Neural cell (in vitro differentiated cells): Measurements from ENCODE around the gene DNMBP. TPM values are rescaled to one million over a fixed set of nuclear protein-coding genes. Genes with fewer than 3 reads are reported as not detected.

Source experiments
- H2AFZ ChIP-seq: fragments of 200-600, 300-800 bp; sonication (generic), shearing (Covaris generic); 2 replicates; pipeline ENCODE4 v1.6.0; 2014; ENCODE audit warnings: low read depth, mild to moderate bottlenecking, antibody characterized with exemption, low read length, moderate library complexity
- H3F3A ChIP-seq: fragments of 200-600 bp; shearing (Covaris generic); 2 replicates; pipeline ENCODE4 v1.6.1; 2016; ENCODE audit warnings: mild to moderate bottlenecking, moderate library complexity, mixed read lengths, antibody characterized with exemption, low read length; ENCODE audit not compliant: insufficient read depth, poor library complexity, severe bottlenecking
- H3K27ac ChIP-seq: fragments of 200-600, 300-800 bp; sonication (generic), shearing (Covaris generic); 2 replicates; pipeline ENCODE4 v1.5.1; 2014; ENCODE audit warnings: mild to moderate bottlenecking, low read length, moderate library complexity
- H3K27me3 ChIP-seq: fragments of 300-800, 200-600 bp; sonication (generic), shearing (Covaris generic); 2 replicates; pipeline ENCODE4 v1.6.0; 2014; ENCODE audit warnings: mild to moderate bottlenecking, low read depth, low read length, moderate library complexity; ENCODE audit not compliant: insufficient read depth
- H3K36me3 ChIP-seq: fragments of 300-800, 200-600 bp; sonication (generic), shearing (Covaris generic); 2 replicates; pipeline ENCODE4 v1.5.1; 2014; ENCODE audit warnings: mild to moderate bottlenecking, antibody characterized with exemption, low read length, moderate library complexity; ENCODE audit not compliant: insufficient read depth
- H3K4me2 ChIP-seq: fragments of 300-800, 200-600 bp; sonication (generic), shearing (Covaris generic); 2 replicates; pipeline ENCODE4 v1.6.0; 2014; ENCODE audit warnings: mild to moderate bottlenecking, low read length
- H3K4me3 ChIP-seq: fragments of 300-800, 200-600 bp; sonication (generic), shearing (Covaris generic); 2 replicates; pipeline ENCODE4 v1.5.1; 2014; ENCODE audit warnings: mild to moderate bottlenecking, low read length, moderate library complexity
- H3K79me2 ChIP-seq: fragments of 200-600 bp; shearing (Covaris generic); replicated peaks from 2 replicates; pipeline ENCODE4 v1.6.0; 2014; ENCODE audit warnings: mild to moderate bottlenecking, low read length, moderate library complexity; ENCODE audit not compliant: insufficient read depth
- H3K9ac ChIP-seq: fragments of 300-800, 200-600 bp; sonication (generic), shearing (Covaris generic); 2 replicates; pipeline ENCODE4 v1.6.1; 2016; ENCODE audit warnings: mild to moderate bottlenecking, low read length, mixed read lengths
- H3K9me2 ChIP-seq: fragments of 200-600 bp; shearing (Covaris generic); 2 replicates; pipeline ENCODE4 v1.6.1; 2016; ENCODE audit warnings: mild to moderate bottlenecking, low read length, mixed read lengths; ENCODE audit not compliant: insufficient read depth
- H3K9me3 ChIP-seq: fragments of 200-600, 300-800 bp; sonication (generic), shearing (Covaris generic); 2 replicates; pipeline ENCODE4 v1.6.1; 2016; ENCODE audit warnings: mild to moderate bottlenecking, mixed run types, low read length, moderate library complexity, mixed read lengths
- H4K20me1 ChIP-seq: fragments of 200-600 bp; shearing (Covaris generic); 2 replicates; pipeline ENCODE4 v1.6.1; 2016; ENCODE audit warnings: mild to moderate bottlenecking, mixed run types; ENCODE audit not compliant: insufficient read depth
- EP300 ChIP-seq: fragments of 450-650 bp; conservative IDR thresholded peaks from 2 replicates; pipeline ENCODE4 v1.6.1; 2014; ENCODE audit warnings: antibody characterized with exemption, mild to moderate bottlenecking, moderate library complexity; ENCODE audit not compliant: poor library complexity, severe bottlenecking
- EZH2 ChIP-seq: fragments of 200-600, 300-800 bp; shearing (Covaris generic), sonication (generic); IDR thresholded peaks from 2 replicates; pipeline ENCODE4 v1.6.1; 2014; ENCODE audit warnings: antibody characterized with exemption, low read length, borderline replicate concordance, mild to moderate bottlenecking; ENCODE audit not compliant: insufficient read depth, poor library complexity, severe bottlenecking
- MXI1 ChIP-seq: fragments of 450-650 bp; conservative IDR thresholded peaks from 2 replicates; pipeline ENCODE4 v1.6.1; 2014; ENCODE audit warnings: antibody characterized with exemption, mild to moderate bottlenecking; ENCODE audit not compliant: poor library complexity, severe bottlenecking
- POLR2AphosphoS5 ChIP-seq: IDR thresholded peaks from 2 replicates; pipeline ENCODE4 v1.6.1; 2012
- RAD21 ChIP-seq: fragments of 450-650 bp; conservative IDR thresholded peaks from 2 replicates; pipeline ENCODE4 v1.6.1; 2014; ENCODE audit warnings: antibody characterized with exemption, mild to moderate bottlenecking, moderate library complexity
- SMC3 ChIP-seq: fragments of 450-650 bp; conservative IDR thresholded peaks from 2 replicates; pipeline ENCODE4 v1.6.1; 2014; ENCODE audit warnings: antibody characterized with exemption, mild to moderate bottlenecking, moderate library complexity; ENCODE audit not compliant: poor library complexity
- TAF1 ChIP-seq: IDR thresholded peaks from 2 replicates; pipeline ENCODE4 v1.6.1; 2012; ENCODE audit warnings: low read depth
- polyA plus RNA-seq: library from polyadenylated mRNA; depleted of rRNA; stranded (reverse); fragments of >200 nt; gene quantifications from 2 replicates; pipeline ENCODE4 v1.2.3, GENCODE V29; 2014
- TF ChIP-seq, protein P1 (sequence below): fragments of 450-650 bp; IDR thresholded peaks from 2 replicates; pipeline ENCODE4 v1.5.1; 2014; ENCODE audit warnings: antibody characterized with exemption, mild to moderate bottlenecking, moderate library complexity; ENCODE audit not compliant: poor library complexity, severe bottlenecking
- TF ChIP-seq, protein P2 (sequence below): IDR thresholded peaks from 2 replicates; pipeline ENCODE4 v1.6.1; 2012; ENCODE audit warnings: borderline replicate concordance

DNMBP gene
- polyA plus RNA-seq, 1 donor from 2014 or later, result 2.3 TPM

DNA sequence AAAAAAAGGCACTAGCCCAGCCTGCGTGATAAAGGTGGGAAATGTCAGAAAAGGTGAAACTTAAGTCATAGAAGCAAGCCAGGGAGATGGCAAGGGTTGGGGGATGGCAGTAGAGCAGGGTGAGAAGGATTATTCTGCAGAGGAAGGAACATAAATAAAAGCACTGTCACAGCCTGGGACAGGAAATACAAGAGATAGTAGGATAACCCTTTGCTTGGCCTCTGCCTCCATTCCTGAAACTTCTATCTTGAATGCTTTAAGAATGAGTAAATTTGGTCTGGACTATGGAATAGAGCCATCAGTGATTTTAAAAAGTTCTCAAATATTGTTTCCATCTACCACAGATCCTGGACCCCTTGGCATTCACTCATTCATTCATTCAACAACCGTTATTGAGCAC, 177.3 kb downstream of the DNMBP start:
- Histone ChIP-seq H3K27ac (no peak overlapping the region), H2AFZ (no peak overlapping the region), H3K9me3 (peaks cover 4% of the 10 kb centered on the region), H3K79me2 (no peaks in the 10 kb centered on the region), H3F3A (no peaks in the 10 kb centered on the region), H3K4me2 (no peak overlapping the region), H4K20me1 (no peaks in the 10 kb centered on the region), H3K27me3 (no peaks in the 10 kb centered on the region), H3K9ac (no peak overlapping the region), H3K9me2 (no peaks in the 10 kb centered on the region), H3K36me3 (no peaks in the 10 kb centered on the region), H3K4me3 (no peak overlapping the region)
- TF ChIP-seq MXI1, result no peak
- TF ChIP-seq, protein P1, sequence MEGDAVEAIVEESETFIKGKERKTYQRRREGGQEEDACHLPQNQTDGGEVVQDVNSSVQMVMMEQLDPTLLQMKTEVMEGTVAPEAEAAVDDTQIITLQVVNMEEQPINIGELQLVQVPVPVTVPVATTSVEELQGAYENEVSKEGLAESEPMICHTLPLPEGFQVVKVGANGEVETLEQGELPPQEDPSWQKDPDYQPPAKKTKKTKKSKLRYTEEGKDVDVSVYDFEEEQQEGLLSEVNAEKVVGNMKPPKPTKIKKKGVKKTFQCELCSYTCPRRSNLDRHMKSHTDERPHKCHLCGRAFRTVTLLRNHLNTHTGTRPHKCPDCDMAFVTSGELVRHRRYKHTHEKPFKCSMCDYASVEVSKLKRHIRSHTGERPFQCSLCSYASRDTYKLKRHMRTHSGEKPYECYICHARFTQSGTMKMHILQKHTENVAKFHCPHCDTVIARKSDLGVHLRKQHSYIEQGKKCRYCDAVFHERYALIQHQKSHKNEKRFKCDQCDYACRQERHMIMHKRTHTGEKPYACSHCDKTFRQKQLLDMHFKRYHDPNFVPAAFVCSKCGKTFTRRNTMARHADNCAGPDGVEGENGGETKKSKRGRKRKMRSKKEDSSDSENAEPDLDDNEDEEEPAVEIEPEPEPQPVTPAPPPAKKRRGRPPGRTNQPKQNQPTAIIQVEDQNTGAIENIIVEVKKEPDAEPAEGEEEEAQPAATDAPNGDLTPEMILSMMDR, result no peak
- TF ChIP-seq, protein P2, sequence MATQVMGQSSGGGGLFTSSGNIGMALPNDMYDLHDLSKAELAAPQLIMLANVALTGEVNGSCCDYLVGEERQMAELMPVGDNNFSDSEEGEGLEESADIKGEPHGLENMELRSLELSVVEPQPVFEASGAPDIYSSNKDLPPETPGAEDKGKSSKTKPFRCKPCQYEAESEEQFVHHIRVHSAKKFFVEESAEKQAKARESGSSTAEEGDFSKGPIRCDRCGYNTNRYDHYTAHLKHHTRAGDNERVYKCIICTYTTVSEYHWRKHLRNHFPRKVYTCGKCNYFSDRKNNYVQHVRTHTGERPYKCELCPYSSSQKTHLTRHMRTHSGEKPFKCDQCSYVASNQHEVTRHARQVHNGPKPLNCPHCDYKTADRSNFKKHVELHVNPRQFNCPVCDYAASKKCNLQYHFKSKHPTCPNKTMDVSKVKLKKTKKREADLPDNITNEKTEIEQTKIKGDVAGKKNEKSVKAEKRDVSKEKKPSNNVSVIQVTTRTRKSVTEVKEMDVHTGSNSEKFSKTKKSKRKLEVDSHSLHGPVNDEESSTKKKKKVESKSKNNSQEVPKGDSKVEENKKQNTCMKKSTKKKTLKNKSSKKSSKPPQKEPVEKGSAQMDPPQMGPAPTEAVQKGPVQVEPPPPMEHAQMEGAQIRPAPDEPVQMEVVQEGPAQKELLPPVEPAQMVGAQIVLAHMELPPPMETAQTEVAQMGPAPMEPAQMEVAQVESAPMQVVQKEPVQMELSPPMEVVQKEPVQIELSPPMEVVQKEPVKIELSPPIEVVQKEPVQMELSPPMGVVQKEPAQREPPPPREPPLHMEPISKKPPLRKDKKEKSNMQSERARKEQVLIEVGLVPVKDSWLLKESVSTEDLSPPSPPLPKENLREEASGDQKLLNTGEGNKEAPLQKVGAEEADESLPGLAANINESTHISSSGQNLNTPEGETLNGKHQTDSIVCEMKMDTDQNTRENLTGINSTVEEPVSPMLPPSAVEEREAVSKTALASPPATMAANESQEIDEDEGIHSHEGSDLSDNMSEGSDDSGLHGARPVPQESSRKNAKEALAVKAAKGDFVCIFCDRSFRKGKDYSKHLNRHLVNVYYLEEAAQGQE, result no peak
- TF ChIP-seq SMC3, result no peak
- TF ChIP-seq EP300, result no peak
- no peak for TF ChIP-seq POLR2AphosphoS5
- TF ChIP-seq EZH2, result no peak
- no peak for TF ChIP-seq TAF1
- TF ChIP-seq RAD21, result no peak

DNA sequence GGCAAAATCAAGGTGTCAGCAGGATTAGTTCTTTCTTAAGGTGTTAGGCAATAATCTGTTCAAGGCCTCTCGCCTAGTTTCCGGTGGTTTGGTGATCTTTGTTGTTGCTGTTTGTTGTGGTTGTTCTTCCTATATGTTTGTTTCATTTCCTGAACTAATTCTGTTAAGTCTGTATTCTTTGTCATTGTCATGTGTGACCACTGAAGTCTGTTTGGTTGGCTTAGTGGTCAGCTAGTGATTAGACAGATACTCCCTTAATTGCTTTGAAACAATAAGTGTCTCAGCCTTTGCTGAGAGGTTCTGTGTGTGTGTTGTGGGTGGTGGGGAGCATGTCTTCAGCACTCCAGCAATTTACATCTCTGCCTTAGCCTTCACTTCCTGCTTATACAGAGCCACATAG, 181.3 kb downstream of the DNMBP start:
- Histone ChIP-seq H3K9me3 (peaks cover 4% of the 10 kb centered on the region), H3K9ac (no peak overlapping the region), H3K27me3 (no peaks in the 10 kb centered on the region), H3K4me3 (no peak overlapping the region), H3K4me2 (no peak overlapping the region), H2AFZ (no peak overlapping the region), H4K20me1 (no peaks in the 10 kb centered on the region), H3K9me2 (no peaks in the 10 kb centered on the region), H3K27ac (no peak overlapping the region), H3K36me3 (no peaks in the 10 kb centered on the region), H3F3A (no peaks in the 10 kb centered on the region), H3K79me2 (no peaks in the 10 kb centered on the region)
- TF ChIP-seq EP300, result no peak
- TF ChIP-seq MXI1, result no peak
- no peak for TF ChIP-seq TAF1
- no peak for TF ChIP-seq SMC3
- no peak for TF ChIP-seq POLR2AphosphoS5
- no peak for TF ChIP-seq RAD21
- TF ChIP-seq, protein P2, result no peak
- TF ChIP-seq EZH2, result no peak
- TF ChIP-seq, protein P1, result no peak
